Hindlimb muscle (tissue), 1 donor: ENCODE results near the gene HCRTR2. TPM values are rescaled to one million over a fixed set of nuclear protein-coding genes. Genes with fewer than 3 reads are reported as not detected.

Experiments used
- polyA plus RNA-seq: library from polyadenylated mRNA; unstranded; fragments of 120-200 nt; gene quantifications from one replicate; pipeline ENCODE4 v1.2.1, GENCODE V29; 2013; ENCODE audit not compliant: insufficient read length

The HCRTR2 gene
- polyA plus RNA-seq, 1 donor = not detected

Other genes with a start within 250 kb of the HCRTR2 start
- gene GFRAL, start 153.0 kb downstream of the HCRTR2 start, polyA plus RNA-seq = not detected